Stimulated activated CD8-positive, alpha-beta memory T cell treated with anti-CD3 and anti-CD28 coated beads, Interleukin-12 subunit alpha, Interleukin-12 subunit beta, amount 100 ng/mL, for 24 hours (primary cell): ENCODE data around the gene TMEM9B.
A peak's percentile ranks its signal among the peaks of the same experiment; 100 is the strongest.
"Not testable (repeated sequence)": the region's sequence is repeated elsewhere in the genome, so short reads cannot be mapped to it uniquely, and the experiment has no call there.

ENCODE experiments used
- DNase-seq: peaks from one replicate; pipeline ENCODE4 v3.0.0-alpha.2; 2020; ENCODE audit errors: extremely low read depth

TMEM9B gene

DNA sequence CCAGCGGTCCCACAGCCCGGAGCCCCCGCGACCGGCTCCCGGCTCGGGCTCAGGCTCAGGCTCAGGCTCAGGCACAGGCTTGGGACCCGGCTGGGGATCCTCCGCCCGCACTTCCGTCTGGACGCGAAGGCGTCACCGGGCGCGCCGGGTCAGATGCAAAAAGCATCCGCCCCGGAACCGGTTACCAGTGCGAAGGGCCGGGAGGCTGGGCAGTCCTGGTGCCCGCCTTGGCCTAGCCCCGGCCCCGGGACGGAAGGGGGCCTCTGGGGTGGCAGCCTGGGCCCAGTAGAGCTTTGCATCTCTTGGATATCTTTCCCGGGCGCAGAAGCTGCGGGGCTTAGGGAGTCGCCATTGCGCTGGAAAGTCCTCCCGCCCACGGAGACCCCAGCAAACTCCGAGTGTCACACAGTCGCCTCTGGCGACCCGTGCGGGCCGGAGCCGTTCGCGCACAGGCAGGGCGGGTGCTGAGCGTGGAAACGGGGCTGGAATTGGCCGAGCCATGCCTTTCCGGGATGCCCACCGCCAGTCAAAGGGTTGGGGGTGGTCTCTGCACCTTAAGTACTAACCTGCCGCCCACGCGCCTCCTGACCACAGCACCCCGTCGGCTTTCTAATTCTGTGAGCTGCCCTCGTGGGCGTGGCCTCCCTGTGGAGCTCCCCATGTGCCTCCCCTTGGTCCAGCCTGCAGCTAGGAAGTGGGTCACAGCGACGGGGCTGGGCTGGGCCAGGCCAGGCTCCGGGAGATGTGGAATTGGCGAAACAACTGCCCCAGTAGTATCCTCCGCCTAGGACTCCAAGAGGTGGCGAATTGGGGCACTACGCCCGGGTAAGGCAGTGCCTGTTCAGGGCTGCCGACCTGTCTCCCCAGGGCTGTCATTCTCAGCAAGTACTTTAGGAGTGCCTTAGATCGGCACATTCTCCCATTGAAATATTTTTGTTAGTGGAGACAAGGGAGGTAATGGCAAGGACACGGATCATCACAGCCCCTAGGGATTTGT, at the start of gene TMEM9B:
Gene TMEM9B, minus strand, starts transcription at position 119 of the 997 bp plus-strand sequence. CDS start 129 bp downstream, outside the sequence.
- DNase-seq, result peak; percentile 68

DNA sequence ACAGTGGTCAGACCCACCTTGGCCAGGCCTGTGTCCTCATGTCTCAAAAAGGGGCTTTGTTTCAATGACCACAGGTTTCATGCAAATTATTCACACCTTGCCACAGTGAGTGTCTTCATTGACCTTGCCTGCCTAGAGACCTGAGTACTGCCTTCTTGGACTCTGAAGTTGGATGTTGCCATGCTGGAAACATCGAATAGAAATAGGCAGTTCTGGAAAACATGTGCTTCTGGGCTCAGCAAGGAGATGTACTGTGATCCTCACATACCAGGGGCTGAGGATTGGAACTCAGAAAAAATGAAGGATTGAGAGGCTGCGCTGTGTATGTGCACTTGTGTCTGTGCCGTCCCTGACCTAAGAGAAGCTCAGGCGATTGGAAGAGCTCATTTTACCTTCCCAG, 49.1 kb upstream of the TMEM9B start:
- DNase-seq, result no peak

DNA sequence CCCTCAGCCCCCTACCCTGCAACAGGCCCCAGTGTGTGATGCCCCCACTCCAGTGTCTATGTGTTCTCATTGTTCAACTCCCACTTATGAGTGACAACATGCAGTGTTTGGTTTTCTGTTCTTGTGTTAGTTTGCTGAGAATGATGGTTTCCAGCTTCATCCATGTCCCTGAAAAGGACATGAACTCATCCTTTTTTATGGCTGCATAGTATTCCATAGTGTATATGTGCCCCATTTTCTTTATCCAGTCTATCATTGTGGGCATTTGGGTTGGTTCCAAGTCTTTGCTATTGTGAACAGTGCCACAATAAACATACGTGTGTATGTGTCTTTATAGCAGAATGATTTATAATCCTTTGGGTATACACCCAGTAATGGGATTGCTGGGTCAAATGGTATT, 45.3 kb upstream of the TMEM9B start:
- DNase-seq, result not testable (repeated sequence)

DNA sequence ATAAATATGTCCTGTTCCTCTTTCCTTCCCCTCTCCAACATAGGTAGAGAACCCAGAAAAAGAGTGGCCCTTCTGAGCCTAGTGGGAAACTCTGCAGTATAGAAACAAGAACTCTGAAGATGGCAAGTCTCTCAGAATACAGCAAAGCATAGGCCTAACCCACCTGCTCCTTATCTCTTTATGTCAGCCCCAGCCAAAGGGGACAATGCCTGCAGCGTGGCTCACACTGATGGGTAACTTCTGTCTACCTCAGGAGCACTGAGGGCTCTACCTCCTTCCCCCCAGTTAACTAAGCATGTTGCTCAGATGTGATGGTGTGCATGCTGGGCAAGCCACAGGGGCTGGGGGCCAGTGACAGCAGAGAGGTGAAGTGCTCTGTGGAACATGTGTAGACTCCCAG, 44.4 kb upstream of the TMEM9B start:
- DNase-seq, result no peak

DNA sequence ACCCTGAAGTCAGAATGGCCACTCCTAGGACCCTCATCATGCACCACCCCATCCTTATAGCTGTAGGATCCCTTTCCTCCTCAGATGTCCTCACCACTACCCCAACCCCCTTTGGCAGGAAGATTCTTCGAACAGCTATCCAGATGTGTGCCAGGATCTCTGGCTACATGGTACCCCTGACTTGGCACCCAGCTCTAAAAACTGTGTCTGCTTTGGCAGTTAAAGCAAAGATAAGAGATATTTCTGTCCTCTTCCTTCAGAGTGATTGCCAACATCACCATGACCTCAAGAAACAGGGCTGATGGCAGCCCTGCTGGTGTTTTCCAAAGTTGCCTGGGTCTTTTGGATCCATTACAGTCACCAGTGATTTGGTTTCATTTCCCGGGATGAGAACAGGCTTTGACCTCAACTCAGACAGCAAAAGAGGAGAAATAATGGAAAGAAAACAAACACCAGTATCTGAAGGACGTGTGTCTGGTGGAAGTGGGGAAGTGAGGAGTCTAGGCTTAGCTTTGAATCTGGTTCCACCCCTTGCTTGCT, 43.8 kb upstream of the TMEM9B start:
- DNase-seq, result no peak

DNA sequence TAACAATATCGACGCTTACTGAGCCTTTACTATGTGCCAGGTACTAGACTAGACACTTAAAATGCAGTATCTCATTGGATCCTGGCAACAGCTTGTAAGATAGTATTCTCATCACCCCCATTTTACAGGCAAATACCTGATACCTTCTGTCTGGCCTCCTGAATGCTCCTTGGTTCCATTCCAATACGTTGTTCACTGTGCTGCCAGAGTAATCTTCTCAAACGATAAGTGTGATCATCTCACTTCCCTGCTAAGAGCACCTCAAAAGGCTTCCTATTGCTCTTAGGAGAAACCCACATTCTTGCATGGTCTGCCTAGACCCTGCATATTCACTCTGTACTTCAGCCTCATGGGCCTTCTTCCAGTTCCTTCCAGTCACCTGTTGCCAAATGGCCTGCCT, 40.8 kb upstream of the TMEM9B start:
- DNase-seq, result no peak

DNA sequence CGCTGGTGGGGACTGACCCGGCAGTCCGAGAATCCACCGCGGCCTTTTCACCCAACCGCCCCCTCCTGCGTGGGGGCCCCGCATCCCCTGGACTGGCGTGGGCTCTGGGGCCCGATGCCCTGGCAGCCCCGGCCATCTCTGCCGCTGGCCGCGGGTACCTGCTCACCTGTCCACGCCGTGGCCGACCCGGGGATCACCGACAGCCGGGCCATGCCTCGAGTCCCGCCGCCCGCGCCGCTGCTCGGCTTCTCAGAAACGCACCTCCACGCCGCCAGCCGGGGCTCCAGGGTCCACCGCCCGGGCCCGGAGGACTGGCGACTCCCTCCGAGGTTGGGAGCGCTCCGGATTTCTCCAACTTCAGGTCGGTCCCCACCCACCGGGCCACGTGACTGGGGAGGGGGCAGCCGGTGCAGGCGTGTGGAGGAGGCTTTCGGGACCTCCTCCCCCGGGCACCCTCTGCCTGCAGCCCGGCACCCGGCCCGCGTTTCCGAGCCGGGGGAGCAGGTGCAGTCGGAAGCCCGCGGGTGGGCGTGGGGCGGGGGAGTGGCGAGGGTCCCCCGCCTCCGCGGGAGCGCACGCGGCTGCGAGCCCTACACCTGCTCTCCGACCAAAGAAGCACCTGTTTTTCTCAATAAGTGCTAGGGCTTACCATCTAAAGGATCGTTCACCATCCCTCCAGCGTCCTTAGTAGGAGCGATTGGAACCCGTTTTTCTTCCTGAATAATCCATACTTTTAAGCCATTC, 40.1 kb upstream of the TMEM9B start:
- no peak for DNase-seq

DNA sequence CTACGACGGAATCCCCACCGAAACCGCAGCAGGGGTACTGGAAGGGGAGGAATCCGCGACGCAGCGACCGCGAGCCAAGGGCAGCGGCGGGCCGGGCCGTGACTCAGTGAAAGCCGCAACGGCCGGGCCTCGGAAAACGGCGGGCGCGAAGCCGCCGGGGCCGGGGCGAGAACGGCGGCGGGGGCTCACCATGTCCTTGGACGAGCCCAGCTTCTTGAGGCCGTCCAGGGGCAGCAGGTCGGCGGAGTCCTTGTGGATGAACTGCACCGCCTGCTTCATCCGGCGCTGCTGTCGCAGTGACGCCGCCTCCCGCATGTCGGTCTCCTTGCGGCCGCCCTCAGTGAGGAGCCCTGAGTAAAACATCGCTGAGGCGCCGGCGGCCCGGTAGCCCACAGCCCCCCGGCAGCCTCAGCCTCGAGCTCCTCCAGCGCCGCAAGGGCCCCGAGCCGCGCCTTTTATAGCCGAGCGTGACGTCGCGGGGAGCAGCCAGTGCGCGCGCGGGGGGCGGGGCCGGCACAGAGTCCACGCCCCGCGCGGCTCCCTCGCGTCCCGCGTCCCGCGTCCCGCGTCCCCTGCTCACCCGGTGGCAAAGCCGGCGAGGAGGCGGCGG, 39.4 kb upstream of the TMEM9B start, which contains the start of gene NRIP3:
Gene NRIP3, minus strand, starts transcription at position 429 of the 610 bp plus-strand sequence. Its CDS starts 66 bp downstream, at position 363.
- peak; percentile 25 for DNase-seq

DNA sequence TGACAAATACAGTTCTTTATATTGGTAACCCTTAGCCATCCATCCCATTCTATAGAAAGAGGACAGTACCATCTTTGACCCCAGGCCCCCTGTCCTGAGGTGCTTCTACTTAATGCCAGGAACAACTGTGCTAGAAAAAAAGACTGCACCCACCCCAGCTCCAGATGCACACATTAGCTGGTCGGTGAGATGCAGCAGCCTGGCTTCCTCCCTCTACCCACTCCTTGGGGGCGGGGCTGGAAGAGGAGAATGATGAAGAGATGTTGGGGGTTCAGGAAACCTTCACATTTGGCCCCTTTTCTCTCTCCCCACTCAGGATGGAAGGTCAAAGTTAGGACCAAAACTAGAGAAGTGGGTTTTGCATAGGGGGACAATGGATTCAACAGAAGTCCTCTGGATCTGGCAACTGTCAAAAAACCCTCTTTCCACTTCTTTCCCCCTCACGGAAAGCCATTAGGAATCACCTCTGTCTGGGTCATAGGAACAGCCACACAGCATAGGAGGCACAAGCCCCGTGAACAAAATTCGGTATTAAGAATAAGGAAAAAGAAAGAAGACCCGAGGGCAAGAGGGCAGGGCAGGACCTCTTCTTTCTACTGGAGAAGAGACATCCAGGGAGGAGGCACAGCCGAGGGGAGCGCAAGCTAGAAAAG, 38.8 kb upstream of the TMEM9B start:
- DNase-seq, result no peak

DNA sequence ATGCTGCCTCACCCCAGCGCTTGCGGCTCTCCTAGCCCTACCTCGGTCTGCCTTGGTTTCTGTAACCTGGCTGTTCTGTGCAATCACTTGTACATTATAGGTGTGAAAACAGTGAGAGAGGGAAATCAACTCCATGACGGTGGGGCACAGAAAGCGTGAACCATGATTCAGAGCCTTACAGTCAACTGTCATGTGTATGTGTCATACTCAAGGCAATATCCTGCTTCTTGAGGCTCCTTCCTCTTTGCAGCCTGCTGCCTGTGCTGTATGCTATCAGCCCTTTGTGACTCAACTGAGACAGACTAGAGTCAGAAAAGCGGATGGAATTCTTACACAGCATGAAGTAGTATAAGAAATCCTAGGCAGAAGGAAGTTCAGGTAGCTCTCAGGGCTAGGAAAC, 37.5 kb upstream of the TMEM9B start:
- DNase-seq, result no peak

DNA sequence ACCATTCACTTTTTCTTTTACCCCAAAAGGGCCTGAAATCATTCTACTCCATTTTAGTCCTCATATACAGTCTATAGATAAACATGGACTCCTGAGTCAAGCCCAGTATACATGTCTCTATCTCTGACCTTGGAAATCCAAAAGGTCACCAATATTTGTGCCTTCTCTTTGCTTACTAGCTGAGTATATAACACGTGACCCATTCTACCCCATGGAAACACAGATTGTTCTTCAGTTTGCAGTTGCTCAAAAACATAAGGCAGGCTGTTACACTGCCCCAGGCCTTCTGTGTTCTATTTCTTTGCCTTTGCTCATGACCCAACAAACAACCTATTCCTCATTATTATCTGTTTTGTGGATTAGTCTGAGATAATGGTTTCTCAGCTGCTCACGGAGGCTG, 33.8 kb upstream of the TMEM9B start:
- DNase-seq, result no peak

DNA sequence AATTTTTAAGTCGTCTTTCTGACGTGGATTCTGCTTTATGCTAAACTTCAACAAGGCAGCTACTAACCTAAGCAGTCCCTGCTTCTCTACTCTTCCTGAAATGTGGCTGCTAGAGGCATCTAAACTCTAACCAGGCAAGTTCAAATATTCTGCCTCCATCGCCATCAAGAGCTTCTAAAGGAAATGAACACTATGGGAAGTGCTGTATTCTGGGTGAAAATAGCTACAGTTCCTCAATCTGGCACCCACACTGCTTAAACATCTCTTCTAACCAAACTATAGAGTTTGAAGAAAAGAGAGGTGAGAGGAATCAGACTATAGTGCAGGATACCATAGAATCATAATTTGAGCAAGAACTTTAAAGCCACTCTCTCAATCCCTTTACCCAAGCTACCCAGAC, 33.2 kb upstream of the TMEM9B start:
- no peak for DNase-seq

DNA sequence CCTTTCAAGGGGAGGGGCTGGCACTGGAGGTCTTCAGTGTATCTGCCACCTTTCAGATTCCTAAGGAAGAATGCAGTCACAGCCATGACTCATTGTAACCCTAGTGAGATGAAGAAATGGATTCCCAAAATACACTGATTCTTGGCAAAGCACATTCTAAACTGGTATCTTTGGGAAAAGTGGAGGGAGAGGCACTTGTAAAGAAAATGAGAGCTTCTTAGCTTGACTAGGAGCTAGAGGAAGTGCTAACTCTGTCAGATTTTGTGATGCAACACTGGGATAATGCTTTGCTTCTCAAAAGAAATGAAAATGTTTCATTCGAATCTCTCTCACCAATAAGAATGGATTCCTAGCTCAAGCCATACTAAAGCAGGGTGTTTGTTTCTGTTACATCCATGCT, 25.2 kb upstream of the TMEM9B start:
- DNase-seq, result no peak

DNA sequence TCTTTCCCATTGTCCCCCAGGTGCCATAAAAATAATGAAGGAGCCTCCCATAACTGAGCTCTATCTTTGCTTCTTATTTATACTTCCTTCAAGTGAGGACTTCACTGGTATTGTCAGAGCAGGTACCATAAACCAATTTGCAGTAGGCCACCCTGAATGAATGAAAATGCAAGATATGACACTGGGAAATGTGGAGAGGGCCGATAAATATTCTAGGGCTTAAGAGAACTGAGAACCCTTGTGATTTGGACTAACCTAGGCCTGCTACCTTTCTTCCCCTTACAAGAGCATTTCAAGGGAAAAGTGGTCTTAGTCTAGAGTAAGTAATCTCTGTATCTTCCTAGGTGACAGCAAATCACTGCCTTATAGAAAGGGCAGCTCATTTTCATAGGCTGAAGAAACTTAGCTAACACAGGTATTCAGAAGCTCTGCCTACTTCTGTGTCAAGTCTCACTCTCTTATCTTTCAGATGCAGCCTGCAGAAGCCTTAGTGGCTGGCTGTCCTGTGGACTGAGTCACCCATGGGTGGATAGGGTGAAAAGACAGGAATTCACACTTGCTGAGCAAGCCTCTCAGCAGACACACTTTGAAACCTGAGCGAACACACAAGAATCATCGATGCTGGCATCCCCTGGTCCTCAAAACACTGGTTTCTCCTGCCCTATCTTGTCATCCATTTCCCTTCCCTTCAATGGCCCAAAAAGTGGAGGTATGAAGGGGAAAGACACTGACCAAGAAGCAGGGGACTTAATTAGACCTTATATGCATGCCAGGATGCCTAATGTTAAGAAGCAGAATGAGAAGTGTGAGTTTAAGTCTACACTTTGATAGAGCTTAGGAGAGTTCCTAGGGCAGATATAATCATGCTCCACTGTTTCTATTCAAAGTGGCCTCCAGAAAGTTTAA, 24.3 kb upstream of the TMEM9B start:
- no peak for DNase-seq

DNA sequence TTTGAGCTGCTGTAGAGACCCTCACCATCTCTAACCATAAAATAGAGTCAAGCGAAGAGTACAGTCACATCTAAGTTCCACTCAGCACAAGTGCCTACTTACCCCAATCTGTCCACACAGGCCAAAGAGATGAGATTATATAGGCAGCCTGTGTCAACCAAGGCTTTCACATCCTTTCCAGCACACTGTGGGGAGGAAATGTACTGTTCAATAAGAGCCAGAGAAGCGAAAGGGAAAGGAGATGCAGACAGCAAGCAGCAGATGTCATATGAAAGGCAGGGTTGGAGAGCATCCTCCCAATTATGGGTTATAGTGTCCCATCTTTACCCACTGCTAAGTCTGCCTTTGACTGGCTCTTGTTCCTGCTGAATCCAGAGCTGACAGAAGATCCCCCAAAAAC, 23.2 kb upstream of the TMEM9B start:
- no peak for DNase-seq

DNA sequence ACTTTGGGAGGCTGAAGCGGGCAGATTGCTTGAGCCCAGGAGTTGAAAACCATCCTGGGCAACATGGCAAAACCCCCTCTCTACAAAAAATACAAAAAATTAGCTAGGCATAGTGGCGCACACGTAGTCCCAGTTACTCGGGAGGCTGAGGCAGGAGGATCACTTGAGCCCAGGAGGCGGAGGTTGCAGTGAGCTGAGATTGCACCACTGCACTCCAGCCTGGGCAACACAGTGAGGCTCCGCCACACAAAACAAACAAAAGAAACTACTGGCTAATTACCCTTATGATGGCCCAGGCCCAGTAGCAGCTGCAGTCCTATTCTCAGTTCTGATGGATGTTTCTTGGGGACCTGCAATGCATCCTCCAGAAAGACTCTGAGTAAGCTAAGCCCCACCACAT, 22.5 kb upstream of the TMEM9B start:
- DNase-seq, result not testable (repeated sequence)

DNA sequence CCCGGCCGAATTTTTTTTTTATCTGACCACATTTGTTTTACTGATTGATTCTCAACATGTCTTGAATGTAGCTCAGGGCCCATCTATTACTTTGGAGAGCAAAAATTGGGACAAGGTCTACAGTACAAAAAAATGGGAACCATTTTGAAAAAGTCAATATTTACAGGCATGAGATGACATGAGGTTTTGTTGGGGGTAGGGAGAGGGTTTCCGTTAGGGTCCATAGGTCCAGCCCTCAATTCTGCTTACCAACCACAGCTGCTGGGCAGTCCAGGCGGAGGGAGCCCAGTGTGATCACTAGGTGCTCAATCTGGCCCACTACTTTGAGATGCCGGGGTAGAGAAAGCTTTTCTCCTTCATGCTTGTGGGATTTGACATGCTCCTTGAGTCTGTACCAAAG, 21.2 kb upstream of the TMEM9B start:
- no peak for DNase-seq

DNA sequence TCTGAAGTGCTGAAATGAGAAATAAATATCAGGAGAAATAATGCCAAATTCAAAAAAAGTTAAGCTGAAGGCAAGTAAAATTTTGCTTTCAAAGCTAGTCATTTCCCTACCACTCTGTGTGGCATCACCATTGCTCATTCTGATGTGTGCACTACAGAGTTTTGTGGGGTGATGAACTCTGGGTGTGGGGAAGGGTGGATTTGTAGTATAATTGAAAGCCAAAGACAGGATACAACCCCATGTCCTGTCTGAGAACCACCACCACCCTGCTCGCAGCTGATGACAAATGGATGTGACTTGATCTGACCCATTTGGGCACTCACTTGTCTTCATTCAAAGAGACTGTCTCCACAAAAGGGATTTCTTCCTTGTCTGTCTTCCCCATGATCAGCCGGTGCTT, 19.3 kb upstream of the TMEM9B start:
- DNase-seq, result no peak

DNA sequence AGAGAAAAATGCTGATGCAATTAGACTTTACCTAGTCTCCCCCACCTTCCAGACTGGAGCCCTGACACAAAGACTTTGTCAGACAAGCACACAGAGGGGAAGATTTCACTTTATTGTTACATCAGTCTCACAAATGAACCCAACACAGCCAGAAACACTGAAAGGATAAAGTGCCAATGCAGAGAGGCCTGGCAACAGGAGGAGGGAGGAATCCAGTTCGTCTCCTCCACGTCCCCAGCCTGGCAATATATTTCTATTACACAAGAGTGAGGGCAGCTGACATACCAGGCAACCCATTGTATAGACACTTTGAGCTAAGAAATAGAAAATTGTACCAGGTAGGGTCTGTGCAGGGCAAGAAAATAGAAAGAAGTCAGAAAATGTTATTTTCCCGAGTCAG, 16.2 kb upstream of the TMEM9B start:
- no peak for DNase-seq

DNA sequence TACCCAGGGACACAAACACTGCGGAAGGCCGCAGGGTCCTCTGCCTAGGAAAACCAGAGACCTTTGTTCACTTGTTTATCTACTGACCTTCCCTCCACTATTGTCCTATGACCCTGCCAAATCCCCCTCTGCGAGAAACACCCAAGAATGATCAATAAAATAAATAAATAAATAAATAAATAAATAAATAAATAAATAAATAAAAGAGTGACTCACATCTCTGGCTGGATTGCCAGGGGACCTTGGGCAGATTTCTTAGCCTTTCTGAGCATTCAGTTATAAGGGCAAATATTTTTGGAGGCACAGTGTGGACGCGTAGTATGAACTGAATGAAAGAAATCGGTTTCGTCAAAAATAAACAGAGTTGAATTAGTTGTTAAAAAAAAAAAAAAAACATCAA, 15.1 kb upstream of the TMEM9B start:
- DNase-seq, result not testable (repeated sequence)
